ENCODE results near the gene KLC4.

GRCh38 chr6:43062818-43063217 lies 3.4 kb downstream of the KLC4 start:
- TF ChIP-seq, protein P1, sequence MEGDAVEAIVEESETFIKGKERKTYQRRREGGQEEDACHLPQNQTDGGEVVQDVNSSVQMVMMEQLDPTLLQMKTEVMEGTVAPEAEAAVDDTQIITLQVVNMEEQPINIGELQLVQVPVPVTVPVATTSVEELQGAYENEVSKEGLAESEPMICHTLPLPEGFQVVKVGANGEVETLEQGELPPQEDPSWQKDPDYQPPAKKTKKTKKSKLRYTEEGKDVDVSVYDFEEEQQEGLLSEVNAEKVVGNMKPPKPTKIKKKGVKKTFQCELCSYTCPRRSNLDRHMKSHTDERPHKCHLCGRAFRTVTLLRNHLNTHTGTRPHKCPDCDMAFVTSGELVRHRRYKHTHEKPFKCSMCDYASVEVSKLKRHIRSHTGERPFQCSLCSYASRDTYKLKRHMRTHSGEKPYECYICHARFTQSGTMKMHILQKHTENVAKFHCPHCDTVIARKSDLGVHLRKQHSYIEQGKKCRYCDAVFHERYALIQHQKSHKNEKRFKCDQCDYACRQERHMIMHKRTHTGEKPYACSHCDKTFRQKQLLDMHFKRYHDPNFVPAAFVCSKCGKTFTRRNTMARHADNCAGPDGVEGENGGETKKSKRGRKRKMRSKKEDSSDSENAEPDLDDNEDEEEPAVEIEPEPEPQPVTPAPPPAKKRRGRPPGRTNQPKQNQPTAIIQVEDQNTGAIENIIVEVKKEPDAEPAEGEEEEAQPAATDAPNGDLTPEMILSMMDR (IDR thresholded peaks at IDR 0.05 in 2 of 3, conservative IDR thresholded peaks at IDR 0.05 in 1 of 3; ENCODE audit: insufficient read depth in 2 of 3, low read depth in 1 of 3, low read length in 3 of 3) = no peak
- TF ChIP-seq CEBPB (tag; IDR thresholded peaks at IDR 0.05) (no peak), ZFX (CRISPR knock-in tag; IDR thresholded peaks at IDR 0.05) (no peak), COPS2 (conservative IDR thresholded peaks at IDR 0.05) (no peak), PCBP2 (IDR thresholded peaks at IDR 0.05; ENCODE audit: low read depth, low read length, poor library complexity, severe bottlenecking) (no peak), CSDE1 (IDR thresholded peaks at IDR 0.05) (no peak), NCOA2 (IDR thresholded peaks at IDR 0.05; ENCODE audit: partially characterized antibody in 2 of 2) (no peak)
- TF ChIP-seq, protein P2, sequence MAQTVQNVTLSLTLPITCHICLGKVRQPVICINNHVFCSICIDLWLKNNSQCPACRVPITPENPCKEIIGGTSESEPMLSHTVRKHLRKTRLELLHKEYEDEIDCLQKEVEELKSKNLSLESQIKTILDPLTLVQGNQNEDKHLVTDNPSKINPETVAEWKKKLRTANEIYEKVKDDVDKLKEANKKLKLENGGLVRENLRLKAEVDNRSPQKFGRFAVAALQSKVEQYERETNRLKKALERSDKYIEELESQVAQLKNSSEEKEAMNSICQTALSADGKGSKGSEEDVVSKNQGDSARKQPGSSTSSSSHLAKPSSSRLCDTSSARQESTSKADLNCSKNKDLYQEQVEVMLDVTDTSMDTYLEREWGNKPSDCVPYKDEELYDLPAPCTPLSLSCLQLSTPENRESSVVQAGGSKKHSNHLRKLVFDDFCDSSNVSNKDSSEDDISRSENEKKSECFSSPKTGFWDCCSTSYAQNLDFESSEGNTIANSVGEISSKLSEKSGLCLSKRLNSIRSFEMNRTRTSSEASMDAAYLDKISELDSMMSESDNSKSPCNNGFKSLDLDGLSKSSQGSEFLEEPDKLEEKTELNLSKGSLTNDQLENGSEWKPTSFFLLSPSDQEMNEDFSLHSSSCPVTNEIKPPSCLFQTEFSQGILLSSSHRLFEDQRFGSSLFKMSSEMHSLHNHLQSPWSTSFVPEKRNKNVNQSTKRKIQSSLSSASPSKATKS (CRISPR knock-in tag; IDR thresholded peaks at IDR 0.05) = no peak
